ENCODE results near the gene RXFP4. TPM values are rescaled to one million over a fixed set of nuclear protein-coding genes. Genes with fewer than 3 reads are reported as not detected.

RXFP4 gene
- total RNA-seq, 1 donor from 2014 or later = not detected

- no peaks in the 10 kb centered on the region for H3K36me3 Mint-ChIP-seq
- H3K27me3 Mint-ChIP-seq = no peaks in the 10 kb centered on the region
- no peaks in the 10 kb centered on the region for H3K4me1 Mint-ChIP-seq (ENCODE audit: unreplicated experiment)
- no peaks in the 10 kb centered on the region for H3K9me3 Mint-ChIP-seq
- no peak for TF ChIP-seq CTCF (conservative IDR thresholded peaks at IDR 0.05)
- DNase-seq (ENCODE audit: extremely low spot score, unreplicated experiment) = no peak
- H3K27ac Mint-ChIP-seq = no peak overlapping the region
- no peak overlapping the region for H3K4me3 Mint-ChIP-seq
Measured at GRCh38 chr1:155990005-155990739, 48.7 kb downstream of the RXFP4 start.

Small RNAs within 50 kb of the gene (microRNA-seq; reads per million reads assigned to microRNA genes)
- gene MIR6738 = not detected

Other genes with a start within 250 kb of the RXFP4 start
- 48.0 and 59.3 TPM in 2 replicates for gene GON4L, start 84.4 kb upstream of the RXFP4 start, total RNA-seq (ENCODE audit: low replicate concordance)
- 0.74 and 2.3 TPM in 2 replicates for gene SYT11, start 82.1 kb upstream of the RXFP4 start, total RNA-seq (ENCODE audit: low replicate concordance)
- gene RIT1, start 30.3 kb upstream of the RXFP4 start, total RNA-seq (ENCODE audit: low replicate concordance) = 35.3 and 45.4 TPM in 2 replicates
- gene KHDC4, start 7.2 kb upstream of the RXFP4 start, total RNA-seq (ENCODE audit: low replicate concordance) = 42.5 and 57.8 TPM in 2 replicates
- 46.4 and 80.6 TPM in 2 replicates for gene ARHGEF2, start 36.9 kb downstream of the RXFP4 start, total RNA-seq (ENCODE audit: low replicate concordance)
- 223 and 248 TPM in 2 replicates for gene SSR2, start 79.3 kb downstream of the RXFP4 start, total RNA-seq (ENCODE audit: low replicate concordance)
- 40.3 and 54.5 TPM in 2 replicates for gene UBQLN4, start 112.2 kb downstream of the RXFP4 start, total RNA-seq (ENCODE audit: low replicate concordance)
- gene LAMTOR2, start 113.1 kb downstream of the RXFP4 start, total RNA-seq (ENCODE audit: low replicate concordance) = 55.6 and 60.9 TPM in 2 replicates
- gene RAB25, start 119.5 kb downstream of the RXFP4 start, total RNA-seq (ENCODE audit: low replicate concordance) = 97.9 and 294 TPM in 2 replicates
- gene MEX3A, start 140.8 kb downstream of the RXFP4 start, total RNA-seq (ENCODE audit: low replicate concordance) = 31.0 and 61.9 TPM in 2 replicates
- 141 and 400 TPM in 2 replicates for gene LMNA, start 173.1 kb downstream of the RXFP4 start, total RNA-seq (ENCODE audit: low replicate concordance)
- gene SEMA4A, start 211.9 kb downstream of the RXFP4 start, total RNA-seq (ENCODE audit: low replicate concordance) = 7.1 and 12.9 TPM in 2 replicates

Measured in type B pancreatic cell (in vitro differentiated cells).